GM10248 (cell line): Measurements from ENCODE around the gene AMZ1.
A peak's percentile ranks its signal among the peaks of the same experiment; 100 is the strongest.
"Not testable (repeated sequence)": the region's sequence is repeated elsewhere in the genome, so short reads cannot be mapped to it uniquely, and the experiment has no call there.

Experiments
- CTCF ChIA-PET: fragments of 300-600 bp; sonication (Branson Sonifier 250); formaldehyde crosslinking; extraction: SDS; loops from one replicate; lab custom pipeline; 2021; ENCODE audit warnings: antibody characterized with exemption; lab: Yijun Ruan, JAX
- POLR2A ChIA-PET: fragments of 350-650 bp; sonication (Branson Sonifier 250); formaldehyde crosslinking; extraction: SDS; loops from one replicate; lab custom pipeline; 2020; ENCODE audit warnings: antibody characterized with exemption; lab: Yijun Ruan, JAX
- DNase-seq: peaks from one replicate; pipeline ENCODE4 v3.0.0; 2012; ENCODE audit errors: extremely low spot score
- TF ChIP-seq, protein P1 (sequence below): IDR thresholded peaks from 2 replicates; pipeline ENCODE4 v1.5.1; 2012; ENCODE audit warnings: mild to moderate bottlenecking, low read depth; ENCODE audit errors: extremely low read depth, missing control alignments, control extremely low read depth

AMZ1 gene

DNA sequence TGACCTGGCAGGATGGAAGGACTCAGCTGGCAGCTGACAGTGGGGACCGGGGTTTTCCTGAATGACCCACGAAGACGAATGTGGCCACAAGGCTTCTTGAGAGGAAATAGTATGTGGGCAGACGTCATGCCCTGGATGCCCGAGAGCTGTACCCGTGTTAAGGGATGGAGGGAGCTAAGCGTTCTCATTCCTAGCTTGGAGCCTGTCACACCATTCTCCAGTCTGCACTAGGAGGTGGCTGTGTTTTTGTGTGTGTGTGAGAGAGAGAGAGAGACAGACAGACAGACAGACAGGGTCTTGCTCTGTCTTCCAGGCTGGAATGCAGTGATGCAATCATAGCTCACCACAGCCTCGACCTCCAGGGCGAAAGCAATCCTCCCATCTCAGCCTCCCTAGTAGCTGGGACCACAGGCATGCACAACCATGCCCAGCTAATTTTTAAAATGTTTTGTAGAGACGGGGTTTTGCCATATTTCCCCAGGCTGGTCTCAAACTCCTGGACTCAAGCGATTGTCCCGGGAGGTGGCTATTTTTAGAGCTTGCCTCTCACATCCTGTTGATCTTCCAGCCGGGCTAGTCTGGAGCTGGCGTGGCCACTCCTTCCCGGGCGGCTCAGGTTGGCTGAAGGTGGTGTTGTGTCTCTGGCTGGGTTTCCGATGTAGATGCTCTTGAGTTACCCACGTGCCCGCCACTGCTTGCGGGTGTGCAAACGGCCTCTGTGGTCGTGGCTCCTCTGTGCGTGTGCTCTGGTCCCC lies 2.1 kb downstream of the AMZ1 start:
- DNase-seq: no peak
- CTCF ChIA-PET: interaction anchor here (1.4 to 3.0 kb wide), 6 partner anchors 9 to 25 kb away, joined by 5 to 17 read pairs (median 10); no protein-coding TSS in a partner anchor
- POLR2A ChIA-PET: interaction anchor here (0.6 kb wide), 1 partner anchor 45 kb away, joined by 4 read pairs; no protein-coding TSS in a partner anchor
- TF ChIP-seq, protein P1, sequence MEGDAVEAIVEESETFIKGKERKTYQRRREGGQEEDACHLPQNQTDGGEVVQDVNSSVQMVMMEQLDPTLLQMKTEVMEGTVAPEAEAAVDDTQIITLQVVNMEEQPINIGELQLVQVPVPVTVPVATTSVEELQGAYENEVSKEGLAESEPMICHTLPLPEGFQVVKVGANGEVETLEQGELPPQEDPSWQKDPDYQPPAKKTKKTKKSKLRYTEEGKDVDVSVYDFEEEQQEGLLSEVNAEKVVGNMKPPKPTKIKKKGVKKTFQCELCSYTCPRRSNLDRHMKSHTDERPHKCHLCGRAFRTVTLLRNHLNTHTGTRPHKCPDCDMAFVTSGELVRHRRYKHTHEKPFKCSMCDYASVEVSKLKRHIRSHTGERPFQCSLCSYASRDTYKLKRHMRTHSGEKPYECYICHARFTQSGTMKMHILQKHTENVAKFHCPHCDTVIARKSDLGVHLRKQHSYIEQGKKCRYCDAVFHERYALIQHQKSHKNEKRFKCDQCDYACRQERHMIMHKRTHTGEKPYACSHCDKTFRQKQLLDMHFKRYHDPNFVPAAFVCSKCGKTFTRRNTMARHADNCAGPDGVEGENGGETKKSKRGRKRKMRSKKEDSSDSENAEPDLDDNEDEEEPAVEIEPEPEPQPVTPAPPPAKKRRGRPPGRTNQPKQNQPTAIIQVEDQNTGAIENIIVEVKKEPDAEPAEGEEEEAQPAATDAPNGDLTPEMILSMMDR: no peak

DNA sequence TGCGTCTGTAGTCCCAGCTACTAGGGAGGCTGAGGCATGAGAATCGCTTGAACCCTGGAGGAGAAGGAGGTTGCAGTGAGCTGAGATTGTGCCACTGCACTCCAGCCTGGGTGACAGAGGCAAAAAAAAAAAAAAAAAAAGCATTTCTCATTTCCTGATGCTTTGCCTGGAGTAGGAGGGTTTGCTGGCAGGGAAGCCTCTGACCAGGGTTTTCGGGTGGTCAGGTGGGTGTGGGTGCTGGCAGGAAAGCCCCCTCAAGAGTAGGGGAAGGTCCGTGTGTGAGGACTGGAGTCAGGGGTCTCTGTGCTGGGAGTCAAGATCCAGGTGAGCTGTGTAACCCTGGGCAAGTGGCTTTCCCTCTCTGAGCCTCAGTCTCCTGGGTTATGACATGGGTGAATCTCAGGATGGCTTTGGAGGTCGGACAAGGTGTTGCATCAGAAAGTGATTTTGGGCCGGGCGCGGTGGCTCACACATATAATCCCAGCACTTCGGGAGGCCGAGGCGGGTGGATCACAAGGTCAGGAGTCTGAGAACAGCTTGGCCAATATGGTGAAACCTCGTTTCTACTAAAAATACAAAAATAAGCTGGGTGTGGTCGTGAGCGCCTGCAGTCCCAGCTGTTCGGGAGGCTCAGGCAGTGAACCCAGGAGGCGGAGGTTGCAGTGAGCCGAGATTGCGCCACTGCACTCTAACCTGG lies 3.2 kb downstream of the AMZ1 start:
- ChIA-PET CTCF (interaction anchor here (1.9 to 5.2 kb wide), 3 partner anchors 10 to 20 kb away, joined by 10 to 35 read pairs (median 14); no protein-coding TSS in a partner anchor), POLR2A (interaction anchor here (0.6 kb wide), 1 partner anchor 46 kb away, joined by 4 read pairs; no protein-coding TSS in a partner anchor)
- TF ChIP-seq, protein P1: no peak
- no peak for DNase-seq

DNA sequence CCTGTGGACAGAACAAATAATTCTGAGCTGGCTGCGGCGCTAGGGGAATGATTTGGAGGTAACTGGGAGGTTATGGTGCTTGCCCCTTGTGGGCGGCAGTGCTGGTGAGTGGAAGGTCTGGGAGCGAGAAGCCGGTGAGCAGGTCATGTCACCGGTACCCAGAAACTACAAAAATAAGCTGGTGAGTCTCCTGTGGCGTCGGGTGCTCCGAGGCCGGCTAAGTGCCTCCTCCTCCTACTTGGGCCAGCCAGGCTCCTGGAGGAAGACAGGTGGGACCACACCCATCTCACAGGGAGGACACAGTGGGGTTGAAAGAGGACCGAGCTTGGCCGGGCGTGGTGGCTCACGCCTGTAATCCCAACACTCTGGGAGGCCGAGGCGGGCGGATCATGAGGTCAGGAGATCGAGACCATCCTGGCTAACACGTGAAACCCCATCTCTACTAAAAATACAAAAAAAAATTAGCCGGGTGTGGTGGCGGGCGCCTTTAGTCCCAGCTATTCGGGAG lies 4.0 kb downstream of the AMZ1 start:
- POLR2A ChIA-PET, DNase-seq: not testable (repeated sequence)
- CTCF ChIA-PET: interaction anchor here (1.9 to 5.2 kb wide), 3 partner anchors 11 to 21 kb away, joined by 10 to 35 read pairs (median 14); no protein-coding TSS in a partner anchor

DNA sequence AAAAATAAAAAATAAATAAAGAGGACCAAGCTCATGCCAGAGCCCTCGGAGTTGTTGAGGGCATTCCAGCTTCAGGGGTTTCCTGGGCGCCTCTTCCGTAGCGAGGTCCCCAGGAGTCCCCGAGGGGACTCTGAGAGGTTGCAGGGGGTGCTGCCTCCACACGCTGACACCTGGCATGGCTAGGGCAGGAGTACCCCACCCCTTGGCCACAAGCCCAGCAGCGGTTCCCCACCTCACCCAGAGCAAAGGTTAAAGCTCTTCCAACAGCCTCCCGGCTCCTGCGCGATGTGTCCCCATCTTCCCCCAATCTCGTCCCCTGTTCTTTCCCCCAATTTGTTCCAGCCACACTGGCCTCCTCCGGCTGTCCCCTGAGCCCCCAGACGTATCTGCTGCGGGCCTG lies 4.5 kb downstream of the AMZ1 start:
- ChIA-PET POLR2A (no interaction called here), CTCF (interaction anchor here (1.9 to 5.2 kb wide), 3 partner anchors 11 to 21 kb away, joined by 10 to 35 read pairs (median 14); no protein-coding TSS in a partner anchor)
- no peak for DNase-seq
- TF ChIP-seq, protein P1: no peak

DNA sequence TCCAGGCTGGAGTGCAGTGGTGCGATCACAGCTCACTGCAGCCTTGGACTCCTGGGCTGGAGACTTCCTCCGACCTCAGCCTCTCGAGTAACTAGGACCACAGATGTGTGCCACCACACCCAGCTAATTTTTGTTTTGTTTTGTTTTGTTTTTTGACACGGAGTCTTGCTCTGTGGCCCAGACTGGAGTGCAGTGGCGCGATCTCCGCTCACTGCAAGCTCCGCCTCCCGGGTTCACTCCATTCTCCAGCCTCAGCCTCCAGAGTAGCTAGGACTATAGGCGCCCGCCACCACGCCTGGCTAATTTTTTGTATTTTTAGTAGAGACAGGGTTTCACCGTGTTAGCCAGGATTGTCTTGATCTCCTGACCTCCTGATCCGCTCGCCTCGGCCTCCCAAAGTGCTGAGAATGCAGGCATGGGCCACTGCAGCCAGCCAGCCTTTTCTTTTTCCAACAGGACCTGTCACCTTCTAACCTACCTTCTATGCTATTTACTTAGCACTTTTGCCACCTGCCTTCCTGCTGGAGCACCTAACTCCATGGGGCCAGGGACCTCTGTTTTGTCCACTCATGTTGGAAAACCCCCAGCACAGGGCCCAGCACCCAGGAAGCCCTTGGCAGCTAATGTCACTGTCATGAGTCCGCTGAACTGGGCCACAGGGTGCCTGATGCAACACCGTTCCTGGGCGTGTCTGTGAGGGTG lies 5.6 kb downstream of the AMZ1 start:
- CTCF ChIA-PET: interaction anchor here (1.1 to 5.2 kb wide), 2 partner anchors 16 to 23 kb away, joined by 5 to 35 read pairs; no protein-coding TSS in a partner anchor
- DNase-seq, POLR2A ChIA-PET: not testable (repeated sequence)

DNA sequence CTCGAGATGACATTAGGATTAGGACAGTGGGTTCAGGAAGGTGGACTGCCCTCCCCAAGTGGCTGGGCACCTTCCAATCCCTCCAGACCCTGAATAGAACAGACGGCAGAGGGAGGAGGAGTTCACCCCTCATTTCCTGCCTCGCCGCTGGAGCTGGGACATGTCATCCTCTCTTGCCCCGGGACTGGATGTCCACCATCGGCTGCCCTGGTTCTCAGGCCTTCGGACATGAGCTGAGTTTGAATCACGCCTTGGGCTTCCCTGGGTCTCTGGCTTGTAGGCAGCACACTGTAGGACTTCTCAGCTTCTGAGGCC lies 6.1 kb downstream of the AMZ1 start:
- POLR2A ChIA-PET: not testable (repeated sequence)
- CTCF ChIA-PET: interaction anchor here (1.1 to 5.2 kb wide), 2 partner anchors 15 to 23 kb away, joined by 5 to 35 read pairs; no protein-coding TSS in a partner anchor

DNA sequence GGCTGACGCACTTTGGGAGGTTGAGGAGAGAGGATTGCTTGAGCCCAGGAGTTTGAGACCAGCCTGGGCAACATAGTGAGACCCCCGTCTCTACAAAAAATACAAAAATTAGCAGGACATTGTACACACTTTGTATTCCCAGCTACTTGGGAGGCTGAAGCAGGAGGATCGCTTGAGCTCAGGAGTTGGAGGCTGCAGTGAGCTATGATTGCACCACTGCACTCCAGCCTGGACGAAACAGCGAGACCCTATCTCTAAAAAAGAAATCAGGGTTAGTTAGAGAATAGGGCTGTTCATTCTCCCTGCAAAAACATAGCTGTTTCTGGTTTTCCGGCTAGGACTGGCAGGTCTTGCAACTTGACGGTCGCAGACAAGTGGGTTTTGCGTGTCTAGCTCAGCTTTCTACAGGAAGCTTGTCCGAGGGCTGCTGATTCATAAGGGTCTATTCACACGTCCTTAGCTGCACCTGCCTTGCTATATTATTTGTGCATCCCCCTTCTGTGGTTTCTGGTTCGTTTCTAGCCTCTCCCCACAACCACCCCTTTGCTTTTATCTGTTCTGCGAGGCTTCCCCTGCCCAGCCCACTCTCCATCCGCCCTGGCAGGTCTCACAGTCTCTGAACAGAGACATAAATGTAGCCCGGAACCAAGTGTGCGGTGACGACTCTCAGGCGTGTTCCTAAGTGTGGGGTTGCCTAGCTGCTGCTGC lies 10.7 kb downstream of the AMZ1 start:
- CTCF ChIA-PET: interaction anchor here (0.8 to 5.5 kb wide), 12 partner anchors 8 to 247 kb away, joined by 3 to 65 read pairs (median 5); partner anchors contain the start of gene AMZ1
- DNase-seq: peak; percentile 92
- POLR2A ChIA-PET: interaction anchor here (1.5 kb wide), 1 partner anchor 11 kb away, joined by 4 read pairs; no protein-coding TSS in a partner anchor
- TF ChIP-seq, protein P1: no peak

More for the DNA sequence above, 6.1 kb downstream of the AMZ1 start:
- DNase-seq: not testable (repeated sequence)
